Measurements from ENCODE around the gene NF1.

Gene NF1

DNA sequence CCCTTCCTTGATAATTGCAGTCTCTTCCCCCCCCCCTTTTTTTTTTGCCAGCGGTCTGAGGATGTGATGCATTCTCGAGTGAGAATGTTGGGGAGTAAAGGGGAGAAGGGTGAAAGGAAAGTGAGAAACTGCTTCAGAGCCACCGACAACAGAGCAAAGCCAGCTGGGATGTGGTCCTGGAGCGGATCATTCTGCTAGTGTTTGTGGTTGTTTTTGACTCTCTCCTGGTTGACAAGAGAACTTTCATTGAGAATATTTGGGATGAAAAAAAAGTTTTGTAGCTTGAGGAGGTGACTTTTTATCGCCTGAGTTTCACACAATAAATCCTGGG is 1.3 kb downstream of the NF1 start:
- Histone ChIP-seq H3K27ac (ENCODE audit: low read depth, low read length) (peak overlapping the region; percentile 53), H3K9ac (ENCODE audit: low read length) (peak overlapping the region; percentile 78), H3K9me3 (ENCODE audit: insufficient read depth, low read length) (no peaks in the 10 kb centered on the region), H3K9me2 (replicated peaks; ENCODE audit: insufficient read depth, low read length) (no peaks in the 10 kb centered on the region), H3F3A (ENCODE audit: insufficient read depth) (peaks cover 18% of the 10 kb centered on the region), H3K36me3 (ENCODE audit: low read length) (no peaks in the 10 kb centered on the region), H3K27me3 (ENCODE audit: low read length) (no peaks in the 10 kb centered on the region), H3K4me2 (ENCODE audit: low read depth, low read length, poor library complexity, severe bottlenecking) (peak overlapping the region; percentile 85), H3K4me3 (ENCODE audit: insufficient read depth, low read length, poor library complexity, severe bottlenecking) (peak overlapping the region; percentile 90), H3K79me2 (ENCODE audit: insufficient read depth, low read length) (peaks cover 31% of the 10 kb centered on the region), H4K20me1 (ENCODE audit: low read depth, low read length) (no peaks in the 10 kb centered on the region), H2AFZ (ENCODE audit: low read depth, low read length, severe bottlenecking) (peak overlapping the region; percentile 75)
- TF ChIP-seq, protein P1, sequence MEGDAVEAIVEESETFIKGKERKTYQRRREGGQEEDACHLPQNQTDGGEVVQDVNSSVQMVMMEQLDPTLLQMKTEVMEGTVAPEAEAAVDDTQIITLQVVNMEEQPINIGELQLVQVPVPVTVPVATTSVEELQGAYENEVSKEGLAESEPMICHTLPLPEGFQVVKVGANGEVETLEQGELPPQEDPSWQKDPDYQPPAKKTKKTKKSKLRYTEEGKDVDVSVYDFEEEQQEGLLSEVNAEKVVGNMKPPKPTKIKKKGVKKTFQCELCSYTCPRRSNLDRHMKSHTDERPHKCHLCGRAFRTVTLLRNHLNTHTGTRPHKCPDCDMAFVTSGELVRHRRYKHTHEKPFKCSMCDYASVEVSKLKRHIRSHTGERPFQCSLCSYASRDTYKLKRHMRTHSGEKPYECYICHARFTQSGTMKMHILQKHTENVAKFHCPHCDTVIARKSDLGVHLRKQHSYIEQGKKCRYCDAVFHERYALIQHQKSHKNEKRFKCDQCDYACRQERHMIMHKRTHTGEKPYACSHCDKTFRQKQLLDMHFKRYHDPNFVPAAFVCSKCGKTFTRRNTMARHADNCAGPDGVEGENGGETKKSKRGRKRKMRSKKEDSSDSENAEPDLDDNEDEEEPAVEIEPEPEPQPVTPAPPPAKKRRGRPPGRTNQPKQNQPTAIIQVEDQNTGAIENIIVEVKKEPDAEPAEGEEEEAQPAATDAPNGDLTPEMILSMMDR (IDR thresholded peaks at IDR 0.05; ENCODE audit: insufficient read depth, low read length, poor library complexity, severe bottlenecking): no peak
- no peak for TF ChIP-seq EZH2phosphoT487 (conservative IDR thresholded peaks at IDR 0.05; ENCODE audit: low read length)

DNA sequence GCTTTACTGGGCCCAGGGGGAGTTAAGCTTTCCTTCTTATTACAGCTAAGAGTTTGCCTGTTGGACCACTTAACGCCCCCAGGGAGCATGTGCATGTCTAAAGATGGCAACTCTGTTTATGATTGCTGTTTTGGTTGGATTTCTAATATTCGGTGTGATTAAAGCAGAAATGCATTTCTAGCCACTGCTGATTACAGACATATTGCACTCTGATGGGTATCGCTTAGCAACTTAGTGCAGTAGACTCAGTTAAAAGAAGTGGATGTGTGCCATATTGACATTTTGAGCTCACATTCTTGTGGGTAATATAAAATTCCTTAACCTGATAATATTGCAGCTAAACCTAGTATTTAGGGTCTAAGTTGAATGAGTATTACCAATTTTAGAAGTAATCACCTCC is 4.2 kb downstream of the NF1 start:
- Histone ChIP-seq H3K36me3 (ENCODE audit: low read length) (no peaks in the 10 kb centered on the region), H3K4me2 (ENCODE audit: low read depth, low read length, poor library complexity, severe bottlenecking) (no peak overlapping the region), H4K20me1 (ENCODE audit: low read depth, low read length) (no peaks in the 10 kb centered on the region), H3K9me2 (replicated peaks; ENCODE audit: insufficient read depth, low read length) (no peaks in the 10 kb centered on the region), H3K27me3 (ENCODE audit: low read length) (no peaks in the 10 kb centered on the region), H3K79me2 (ENCODE audit: insufficient read depth, low read length) (peaks cover 48% of the 10 kb centered on the region), H3K4me3 (ENCODE audit: insufficient read depth, low read length, poor library complexity, severe bottlenecking) (no peak overlapping the region), H2AFZ (ENCODE audit: low read depth, low read length, severe bottlenecking) (no peak overlapping the region), H3F3A (ENCODE audit: insufficient read depth) (peaks cover 15% of the 10 kb centered on the region), H3K9ac (ENCODE audit: low read length) (no peak overlapping the region), H3K9me3 (ENCODE audit: insufficient read depth, low read length) (no peaks in the 10 kb centered on the region), H3K27ac (ENCODE audit: low read depth, low read length) (no peak overlapping the region)
- TF ChIP-seq, protein P1 (IDR thresholded peaks at IDR 0.05; ENCODE audit: insufficient read depth, low read length, poor library complexity, severe bottlenecking): no peak
- TF ChIP-seq EZH2phosphoT487 (conservative IDR thresholded peaks at IDR 0.05; ENCODE audit: low read length): no peak

DNA sequence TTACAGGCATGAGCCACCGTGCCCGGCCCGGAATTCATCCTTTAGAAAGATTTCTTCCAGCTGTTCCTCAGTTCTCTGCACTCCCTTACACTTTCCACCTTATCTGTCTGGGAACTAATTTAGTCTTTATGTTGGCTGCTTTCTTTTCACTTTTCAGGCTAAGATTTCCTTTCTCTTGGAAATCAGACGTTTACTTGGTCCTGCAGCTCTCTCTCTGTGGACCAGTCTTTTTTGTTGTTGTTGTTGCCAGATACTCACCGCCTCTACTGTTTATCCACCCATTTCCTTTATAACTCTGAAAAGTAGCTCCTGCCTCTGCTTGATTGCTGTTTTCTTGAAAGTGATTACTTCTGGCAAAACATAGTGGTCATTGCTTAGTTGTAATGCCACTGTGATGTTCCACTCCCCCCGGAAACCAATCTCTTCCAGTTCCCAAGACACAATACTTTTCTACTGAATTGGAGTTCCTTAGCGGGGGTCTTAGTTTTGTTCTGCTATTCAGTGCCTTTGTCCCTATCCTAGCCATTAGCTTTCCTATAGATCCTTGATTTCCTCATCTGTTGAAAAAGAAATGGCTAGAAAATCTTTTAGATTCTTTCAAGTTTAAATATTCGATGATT is 6.2 kb downstream of the NF1 start:
- Histone ChIP-seq H3K4me2 (ENCODE audit: low read depth, low read length, poor library complexity, severe bottlenecking) (no peak overlapping the region), H3K4me3 (ENCODE audit: insufficient read depth, low read length, poor library complexity, severe bottlenecking) (no peak overlapping the region), H3K9me3 (ENCODE audit: insufficient read depth, low read length) (no peaks in the 10 kb centered on the region), H3K27ac (ENCODE audit: low read depth, low read length) (no peak overlapping the region), H3K36me3 (ENCODE audit: low read length) (no peaks in the 10 kb centered on the region), H3K27me3 (ENCODE audit: low read length) (no peaks in the 10 kb centered on the region), H3K9me2 (replicated peaks; ENCODE audit: insufficient read depth, low read length) (no peaks in the 10 kb centered on the region), H2AFZ (ENCODE audit: low read depth, low read length, severe bottlenecking) (no peak overlapping the region), H4K20me1 (ENCODE audit: low read depth, low read length) (no peaks in the 10 kb centered on the region), H3K9ac (ENCODE audit: low read length) (no peak overlapping the region), H3F3A (ENCODE audit: insufficient read depth) (peaks cover 8% of the 10 kb centered on the region), H3K79me2 (ENCODE audit: insufficient read depth, low read length) (peaks cover 38% of the 10 kb centered on the region)
- TF ChIP-seq, protein P1 (IDR thresholded peaks at IDR 0.05; ENCODE audit: insufficient read depth, low read length, poor library complexity, severe bottlenecking): no peak
- TF ChIP-seq EZH2phosphoT487 (conservative IDR thresholded peaks at IDR 0.05; ENCODE audit: low read length): no peak

All from SU-DHL-6 (cell line).